HepG2 (cell line): ENCODE results near the gene HSPA1B. TPM values are rescaled to one million over a fixed set of nuclear protein-coding genes. Genes with fewer than 3 reads are reported as not detected.

Experiments used
- ARHGAP35 ChIP-seq: sonication (generic); formaldehyde crosslinking; IDR thresholded peaks from 2 replicates; pipeline ENCODE4 v1.9.0; 2022; ENCODE audit warnings: mild to moderate bottlenecking, inconsistent platforms, moderate library complexity, missing genetic modification reagents, borderline replicate concordance
- ATM ChIP-seq: fragments of 450-650 bp; IDR thresholded peaks from 2 replicates; pipeline ENCODE4 v1.7.1; 2017; ENCODE audit warnings: mild to moderate bottlenecking, borderline replicate concordance
- GPN1 ChIP-seq: sonication (generic); formaldehyde crosslinking; IDR thresholded peaks from 2 replicates; pipeline ENCODE4 v1.5.1; 2020; ENCODE audit warnings: missing genetic modification reagents, borderline replicate concordance
- HDAC6 ChIP-seq: fragments of 200-600 bp; sonication (generic); IDR thresholded peaks from 2 replicates; pipeline ENCODE4 v1.7.0; 2017; ENCODE audit warnings: mild to moderate bottlenecking, antibody characterized with exemption, low read length, low read depth
- NFKBIZ ChIP-seq: IDR thresholded peaks from 2 replicates; pipeline ENCODE4 v1.6.1; 2018; ENCODE audit warnings: missing genetic modification reagents, missing compliant biosample characterization
- NR2F6 ChIP-seq, 2 experiments: IDR thresholded peaks; 2 replicates each; pipeline ENCODE4 v1.6.1; 2016; ENCODE audit warnings: antibody characterized with exemption in 1 of 2, mild to moderate bottlenecking in 1 of 2
- ZIK1 ChIP-seq: sonication (generic); formaldehyde crosslinking; IDR thresholded peaks from 2 replicates; pipeline ENCODE4 v1.5.0; 2020; ENCODE audit warnings: mild to moderate bottlenecking, low read depth, missing genetic modification reagents, borderline replicate concordance
- ZNF326 ChIP-seq: sonication (generic); formaldehyde crosslinking; IDR thresholded peaks from 2 replicates; pipeline ENCODE4 v1.4.0; 2020; ENCODE audit warnings: missing genetic modification reagents, borderline replicate concordance
- ZNF331 ChIP-seq: sonication (generic); formaldehyde crosslinking; IDR thresholded peaks from 2 replicates; pipeline ENCODE4 v1.4.0; 2020; ENCODE audit warnings: missing genetic modification reagents
- ZNF33B ChIP-seq: sonication (generic); formaldehyde crosslinking; IDR thresholded peaks from 2 replicates; pipeline ENCODE4 v1.5.1; 2020; ENCODE audit warnings: mild to moderate bottlenecking, missing genetic modification reagents
- ZNF367 ChIP-seq: sonication (generic); formaldehyde crosslinking; IDR thresholded peaks from 2 replicates; pipeline ENCODE4 v1.4.0; 2020; ENCODE audit warnings: missing genetic modification reagents, borderline replicate concordance
- ZNF577 ChIP-seq: sonication (generic); formaldehyde crosslinking; IDR thresholded peaks from 2 replicates; pipeline ENCODE4 v1.4.0; 2020; ENCODE audit warnings: mild to moderate bottlenecking, low read depth, missing genetic modification reagents, borderline replicate concordance
- ZNF781 ChIP-seq: sonication (generic); formaldehyde crosslinking; IDR thresholded peaks from 2 replicates; pipeline ENCODE4 v1.5.1; 2020; ENCODE audit warnings: borderline replicate concordance, mild to moderate bottlenecking, missing genetic modification reagents; ENCODE audit errors: not compliant biosample characterization
- polyA plus RNA-seq, 8 experiments: library from polyadenylated mRNA; depleted of rRNA in 3 of 8; stranded (reverse) in 7 of 8; unstranded in 1 of 8; fragments of >200 nt; fragmentation: Illumina TruSeq in 4 of 8; extraction: Trizol in 4 of 8; gene quantifications; 2 replicates each; pipeline versions ENCODE4 v1.2.1 to v1.2.3, GENCODE V29; 2011 to 2016; ENCODE audit warnings: low read depth in 4 of 8, missing spikeins in 1 of 8, mixed read lengths in 1 of 8; ENCODE audit not compliant: insufficient read depth in 1 of 8
- total RNA-seq, 5 experiments: library from RNA; depleted of rRNA; stranded (reverse); fragments of >200 nt; fragmentation: Illumina TruSeq; extraction: Trizol; gene quantifications; 2 replicates each; pipeline ENCODE4 v1.2.3, GENCODE V29; 2016; ENCODE audit warnings: low read depth in 1 of 5
- TF ChIP-seq, protein P1 (sequence below): sonication (generic); formaldehyde crosslinking; IDR thresholded peaks from 2 replicates; pipeline ENCODE4 v1.8.1; 2022; ENCODE audit warnings: low read depth, mild to moderate bottlenecking, missing genetic modification reagents
- TF ChIP-seq, protein P2 (sequence below): sonication (generic); formaldehyde crosslinking; IDR thresholded peaks from 2 replicates; pipeline ENCODE4 v1.4.0; 2020; ENCODE audit warnings: missing genetic modification reagents
- TF ChIP-seq, protein P3 (sequence below), 2 experiments: IDR thresholded peaks; 2 replicates each; pipeline ENCODE4 v1.6.1; 2011 to 2012; ENCODE audit warnings: low read length in 2 of 2, borderline replicate concordance in 1 of 2, low read depth in 1 of 2, mild to moderate bottlenecking in 1 of 2, moderate library complexity in 1 of 2
- TF ChIP-seq, protein P4 (sequence below): sonication (generic); formaldehyde crosslinking; conservative IDR thresholded peaks from 2 replicates; pipeline ENCODE4 v1.8.0; 2022; ENCODE audit warnings: mild to moderate bottlenecking, moderate library complexity, missing genetic modification reagents

The HSPA1B gene
- total and polyA plus RNA-seq, 2 of the 13 experiments (the other 11 are each of a cell fraction or from before 2014, with no cell fraction given) = 26.0 to 186 TPM

DNA sequence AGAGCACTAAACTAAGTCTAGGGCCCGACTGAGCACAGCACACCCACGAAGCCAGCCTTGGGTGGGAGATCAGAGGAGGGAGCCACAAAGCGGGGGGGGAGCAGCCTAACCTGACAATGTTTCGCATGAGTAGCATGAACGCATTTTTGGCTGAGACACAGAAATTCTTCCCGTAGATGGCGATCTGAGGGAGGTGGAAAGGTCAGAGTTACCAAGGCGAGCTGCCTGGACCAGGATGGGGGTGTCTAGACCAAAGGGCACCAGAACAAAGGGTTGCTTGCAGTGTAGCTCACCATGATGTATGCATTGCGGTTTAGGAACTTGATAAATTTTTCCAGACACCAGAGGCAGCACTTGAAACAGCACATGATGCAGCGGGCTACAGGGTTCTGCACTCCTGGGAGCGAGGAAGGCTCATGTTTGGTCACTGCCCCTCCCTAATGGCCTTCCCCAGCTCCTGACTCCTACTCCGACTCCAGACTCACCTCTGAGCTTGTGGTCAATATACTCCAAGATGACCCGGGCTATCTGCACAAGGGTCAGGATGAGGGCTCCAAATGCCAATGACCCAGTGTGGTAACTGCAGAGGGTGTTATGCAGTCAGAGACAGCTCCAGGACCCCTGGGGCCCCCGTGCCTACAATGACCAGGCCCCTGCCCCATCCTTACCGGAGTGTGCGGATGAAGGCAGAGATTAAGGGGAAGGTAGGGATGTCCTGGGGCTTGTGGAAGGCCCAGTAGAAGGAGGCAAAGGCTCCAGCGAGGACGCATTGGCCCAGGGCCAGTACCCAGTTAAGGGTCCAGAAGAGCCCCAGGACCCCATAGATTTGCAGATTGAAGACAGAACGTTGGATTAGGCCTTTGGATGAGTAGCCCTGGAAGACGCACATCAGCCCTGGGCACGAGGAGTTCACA lies 37.9 kb downstream of the HSPA1B start (continued):
- TF ChIP-seq, protein P1, sequence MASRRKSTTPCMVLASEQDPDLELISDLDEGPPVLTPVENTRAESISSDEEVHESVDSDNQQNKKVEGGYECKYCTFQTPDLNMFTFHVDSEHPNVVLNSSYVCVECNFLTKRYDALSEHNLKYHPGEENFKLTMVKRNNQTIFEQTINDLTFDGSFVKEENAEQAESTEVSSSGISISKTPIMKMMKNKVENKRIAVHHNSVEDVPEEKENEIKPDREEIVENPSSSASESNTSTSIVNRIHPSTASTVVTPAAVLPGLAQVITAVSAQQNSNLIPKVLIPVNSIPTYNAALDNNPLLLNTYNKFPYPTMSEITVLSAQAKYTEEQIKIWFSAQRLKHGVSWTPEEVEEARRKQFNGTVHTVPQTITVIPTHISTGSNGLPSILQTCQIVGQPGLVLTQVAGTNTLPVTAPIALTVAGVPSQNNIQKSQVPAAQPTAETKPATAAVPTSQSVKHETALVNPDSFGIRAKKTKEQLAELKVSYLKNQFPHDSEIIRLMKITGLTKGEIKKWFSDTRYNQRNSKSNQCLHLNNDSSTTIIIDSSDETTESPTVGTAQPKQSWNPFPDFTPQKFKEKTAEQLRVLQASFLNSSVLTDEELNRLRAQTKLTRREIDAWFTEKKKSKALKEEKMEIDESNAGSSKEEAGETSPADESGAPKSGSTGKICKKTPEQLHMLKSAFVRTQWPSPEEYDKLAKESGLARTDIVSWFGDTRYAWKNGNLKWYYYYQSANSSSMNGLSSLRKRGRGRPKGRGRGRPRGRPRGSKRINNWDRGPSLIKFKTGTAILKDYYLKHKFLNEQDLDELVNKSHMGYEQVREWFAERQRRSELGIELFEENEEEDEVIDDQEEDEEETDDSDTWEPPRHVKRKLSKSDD (CRISPR knock-in tag) = no peak
- TF ChIP-seq NR2F6 (IDR thresholded peaks at IDR 0.05) = peak; percentile 98
- TF ChIP-seq NR2F6 (CRISPR knock-in tag; IDR thresholded peaks at IDR 0.05) = peak; percentile 99
- no peak for TF ChIP-seq ATM
- TF ChIP-seq, protein P2, sequence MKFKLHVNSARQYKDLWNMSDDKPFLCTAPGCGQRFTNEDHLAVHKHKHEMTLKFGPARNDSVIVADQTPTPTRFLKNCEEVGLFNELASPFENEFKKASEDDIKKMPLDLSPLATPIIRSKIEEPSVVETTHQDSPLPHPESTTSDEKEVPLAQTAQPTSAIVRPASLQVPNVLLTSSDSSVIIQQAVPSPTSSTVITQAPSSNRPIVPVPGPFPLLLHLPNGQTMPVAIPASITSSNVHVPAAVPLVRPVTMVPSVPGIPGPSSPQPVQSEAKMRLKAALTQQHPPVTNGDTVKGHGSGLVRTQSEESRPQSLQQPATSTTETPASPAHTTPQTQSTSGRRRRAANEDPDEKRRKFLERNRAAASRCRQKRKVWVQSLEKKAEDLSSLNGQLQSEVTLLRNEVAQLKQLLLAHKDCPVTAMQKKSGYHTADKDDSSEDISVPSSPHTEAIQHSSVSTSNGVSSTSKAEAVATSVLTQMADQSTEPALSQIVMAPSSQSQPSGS (CRISPR knock-in tag) = peak; percentile 77; the same call in 1 of the 2 replicates
- no peak for TF ChIP-seq ZNF33B (CRISPR knock-in tag)
- TF ChIP-seq ARHGAP35 = no peak
- TF ChIP-seq ZNF331 = peak; percentile 94
- TF ChIP-seq ZNF326 (CRISPR knock-in tag) = no peak
- TF ChIP-seq NFKBIZ (CRISPR knock-in tag) = peak; percentile 86
- TF ChIP-seq, protein P3, sequence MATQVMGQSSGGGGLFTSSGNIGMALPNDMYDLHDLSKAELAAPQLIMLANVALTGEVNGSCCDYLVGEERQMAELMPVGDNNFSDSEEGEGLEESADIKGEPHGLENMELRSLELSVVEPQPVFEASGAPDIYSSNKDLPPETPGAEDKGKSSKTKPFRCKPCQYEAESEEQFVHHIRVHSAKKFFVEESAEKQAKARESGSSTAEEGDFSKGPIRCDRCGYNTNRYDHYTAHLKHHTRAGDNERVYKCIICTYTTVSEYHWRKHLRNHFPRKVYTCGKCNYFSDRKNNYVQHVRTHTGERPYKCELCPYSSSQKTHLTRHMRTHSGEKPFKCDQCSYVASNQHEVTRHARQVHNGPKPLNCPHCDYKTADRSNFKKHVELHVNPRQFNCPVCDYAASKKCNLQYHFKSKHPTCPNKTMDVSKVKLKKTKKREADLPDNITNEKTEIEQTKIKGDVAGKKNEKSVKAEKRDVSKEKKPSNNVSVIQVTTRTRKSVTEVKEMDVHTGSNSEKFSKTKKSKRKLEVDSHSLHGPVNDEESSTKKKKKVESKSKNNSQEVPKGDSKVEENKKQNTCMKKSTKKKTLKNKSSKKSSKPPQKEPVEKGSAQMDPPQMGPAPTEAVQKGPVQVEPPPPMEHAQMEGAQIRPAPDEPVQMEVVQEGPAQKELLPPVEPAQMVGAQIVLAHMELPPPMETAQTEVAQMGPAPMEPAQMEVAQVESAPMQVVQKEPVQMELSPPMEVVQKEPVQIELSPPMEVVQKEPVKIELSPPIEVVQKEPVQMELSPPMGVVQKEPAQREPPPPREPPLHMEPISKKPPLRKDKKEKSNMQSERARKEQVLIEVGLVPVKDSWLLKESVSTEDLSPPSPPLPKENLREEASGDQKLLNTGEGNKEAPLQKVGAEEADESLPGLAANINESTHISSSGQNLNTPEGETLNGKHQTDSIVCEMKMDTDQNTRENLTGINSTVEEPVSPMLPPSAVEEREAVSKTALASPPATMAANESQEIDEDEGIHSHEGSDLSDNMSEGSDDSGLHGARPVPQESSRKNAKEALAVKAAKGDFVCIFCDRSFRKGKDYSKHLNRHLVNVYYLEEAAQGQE (IDR thresholded peaks at IDR 0.05; ENCODE audit: borderline replicate concordance in 1 of 2, low read depth in 1 of 2, low read length in 2 of 2) = no peak
- TF ChIP-seq HDAC6 = no peak
- no peak for TF ChIP-seq ZNF367 (CRISPR knock-in tag)
- no peak for TF ChIP-seq ZNF577 (CRISPR knock-in tag)
- TF ChIP-seq, protein P4, sequence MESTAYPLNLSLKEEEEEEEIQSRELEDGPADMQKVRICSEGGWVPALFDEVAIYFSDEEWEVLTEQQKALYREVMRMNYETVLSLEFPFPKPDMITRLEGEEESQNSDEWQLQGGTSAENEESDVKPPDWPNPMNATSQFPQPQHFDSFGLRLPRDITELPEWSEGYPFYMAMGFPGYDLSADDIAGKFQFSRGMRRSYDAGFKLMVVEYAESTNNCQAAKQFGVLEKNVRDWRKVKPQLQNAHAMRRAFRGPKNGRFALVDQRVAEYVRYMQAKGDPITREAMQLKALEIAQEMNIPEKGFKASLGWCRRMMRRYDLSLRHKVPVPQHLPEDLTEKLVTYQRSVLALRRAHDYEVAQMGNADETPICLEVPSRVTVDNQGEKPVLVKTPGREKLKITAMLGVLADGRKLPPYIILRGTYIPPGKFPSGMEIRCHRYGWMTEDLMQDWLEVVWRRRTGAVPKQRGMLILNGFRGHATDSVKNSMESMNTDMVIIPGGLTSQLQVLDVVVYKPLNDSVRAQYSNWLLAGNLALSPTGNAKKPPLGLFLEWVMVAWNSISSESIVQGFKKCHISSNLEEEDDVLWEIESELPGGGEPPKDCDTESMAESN (CRISPR knock-in tag) = peak; percentile 65; the same call in 1 of the 2 replicates
- peak; percentile 74 for TF ChIP-seq ZNF781 (CRISPR knock-in tag)
- no peak; the same call in none of the 2 replicates for TF ChIP-seq ZIK1
- TF ChIP-seq GPN1 (CRISPR knock-in tag) = no peak
